BE2C (cell line): Measurements from ENCODE around the gene ADAMTS2.
A peak's percentile ranks its signal among the peaks of the same experiment; 100 is the strongest.

Source experiments
- DNase-seq: peaks from one replicate; pipeline ENCODE4 v3.0.0-alpha.2; 2020
- H3K27me3 ChIP-seq: fragments of 250-450 bp; sonication (Bioruptor Pico); 2 replicates; pipeline ENCODE4 v1.5.1; 2020; ENCODE audit warnings: mild to moderate bottlenecking
- H3K36me3 ChIP-seq: fragments of 250-450 bp; sonication (Bioruptor Pico); 2 replicates; pipeline ENCODE4 v1.5.1; 2020; ENCODE audit warnings: mild to moderate bottlenecking
- H3K4me1 ChIP-seq: fragments of 250-450 bp; sonication (Bioruptor Pico); 2 replicates; pipeline ENCODE4 v1.5.1; 2020
- H3K4me3 ChIP-seq: 2 replicates; pipeline ENCODE4 v1.5.1; 2011; ENCODE audit warnings: low read depth, low read length
- H3K9me3 ChIP-seq: fragments of 250-450 bp; sonication (Bioruptor Pico); 2 replicates; pipeline ENCODE4 v1.5.1; 2020
- TF ChIP-seq, protein P1 (sequence below): IDR thresholded peaks from 2 replicates; pipeline ENCODE4 v1.5.1; 2012; ENCODE audit warnings: mild to moderate bottlenecking, low read depth, low read length

Gene ADAMTS2

DNA sequence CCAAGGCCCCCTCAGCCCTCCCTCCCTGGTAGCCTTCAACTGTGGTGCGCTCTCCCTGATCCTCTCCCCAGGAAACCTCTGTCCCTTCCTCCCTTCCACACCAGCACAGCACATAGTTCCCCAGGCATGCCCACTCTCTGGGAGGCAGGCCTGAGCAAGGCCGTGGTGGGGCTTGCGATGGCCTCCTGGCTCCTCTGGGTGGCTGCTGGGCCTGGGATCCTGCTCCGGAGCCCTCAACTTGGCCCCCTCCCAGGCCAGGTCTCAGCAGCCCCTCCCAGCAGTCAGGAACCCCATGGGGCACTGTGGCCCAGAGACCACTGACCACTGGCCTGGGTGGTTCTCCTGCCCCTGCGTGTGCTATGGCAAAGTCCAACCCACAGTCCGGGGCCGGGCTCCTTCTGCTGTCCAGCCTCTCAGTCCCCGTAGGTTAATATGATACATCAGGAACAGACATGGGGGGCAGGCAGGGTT is 159.3 kb downstream of the ADAMTS2 start:
- Histone ChIP-seq H3K4me3 (no peak overlapping the region), H3K9me3 (no peaks in the 10 kb centered on the region), H3K36me3 (no peaks in the 10 kb centered on the region), H3K27me3 (no peaks in the 10 kb centered on the region), H3K4me1 (no peaks in the 10 kb centered on the region)
- TF ChIP-seq, protein P1, sequence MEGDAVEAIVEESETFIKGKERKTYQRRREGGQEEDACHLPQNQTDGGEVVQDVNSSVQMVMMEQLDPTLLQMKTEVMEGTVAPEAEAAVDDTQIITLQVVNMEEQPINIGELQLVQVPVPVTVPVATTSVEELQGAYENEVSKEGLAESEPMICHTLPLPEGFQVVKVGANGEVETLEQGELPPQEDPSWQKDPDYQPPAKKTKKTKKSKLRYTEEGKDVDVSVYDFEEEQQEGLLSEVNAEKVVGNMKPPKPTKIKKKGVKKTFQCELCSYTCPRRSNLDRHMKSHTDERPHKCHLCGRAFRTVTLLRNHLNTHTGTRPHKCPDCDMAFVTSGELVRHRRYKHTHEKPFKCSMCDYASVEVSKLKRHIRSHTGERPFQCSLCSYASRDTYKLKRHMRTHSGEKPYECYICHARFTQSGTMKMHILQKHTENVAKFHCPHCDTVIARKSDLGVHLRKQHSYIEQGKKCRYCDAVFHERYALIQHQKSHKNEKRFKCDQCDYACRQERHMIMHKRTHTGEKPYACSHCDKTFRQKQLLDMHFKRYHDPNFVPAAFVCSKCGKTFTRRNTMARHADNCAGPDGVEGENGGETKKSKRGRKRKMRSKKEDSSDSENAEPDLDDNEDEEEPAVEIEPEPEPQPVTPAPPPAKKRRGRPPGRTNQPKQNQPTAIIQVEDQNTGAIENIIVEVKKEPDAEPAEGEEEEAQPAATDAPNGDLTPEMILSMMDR = no peak
- peak; percentile 2 for DNase-seq

DNA sequence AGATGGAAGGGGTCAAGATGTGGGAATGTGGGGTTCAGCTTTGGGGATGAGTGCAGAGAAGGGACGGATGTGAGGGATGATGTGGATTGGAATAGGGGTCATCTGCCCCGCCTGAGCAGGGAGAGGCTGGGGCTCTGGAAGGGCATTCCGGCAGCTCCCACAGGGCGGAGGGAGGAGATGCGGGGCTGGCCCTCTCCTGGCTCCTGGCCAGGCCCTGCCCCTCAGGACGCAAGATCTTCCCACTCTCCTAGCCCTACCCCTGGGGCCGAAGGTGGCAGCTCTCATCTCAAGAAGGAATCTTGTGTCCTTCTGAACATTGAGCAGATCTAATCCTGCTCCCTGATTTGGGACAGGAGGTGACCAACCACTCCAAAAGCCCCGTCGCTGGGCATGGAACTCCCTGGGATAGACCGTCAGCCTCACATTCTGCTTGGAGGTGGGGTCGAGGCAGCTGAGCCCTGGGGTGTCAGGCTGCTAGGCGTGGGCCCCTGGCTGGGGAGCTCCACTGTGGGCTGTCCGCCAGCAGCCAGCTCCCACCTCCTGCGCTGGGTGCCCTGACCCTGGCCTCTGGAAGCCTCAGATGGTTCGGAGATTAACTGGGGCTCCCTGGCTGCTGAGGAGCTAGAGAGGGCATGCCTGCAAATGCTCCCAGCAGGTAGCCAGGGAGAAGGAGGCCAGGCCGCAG is 159.9 kb downstream of the ADAMTS2 start:
- TF ChIP-seq, protein P1 = no peak
- Histone ChIP-seq H3K4me3 (no peak overlapping the region), H3K36me3 (no peaks in the 10 kb centered on the region), H3K4me1 (no peaks in the 10 kb centered on the region), H3K27me3 (no peaks in the 10 kb centered on the region), H3K9me3 (no peaks in the 10 kb centered on the region)
- peak; percentile 2 for DNase-seq

DNA sequence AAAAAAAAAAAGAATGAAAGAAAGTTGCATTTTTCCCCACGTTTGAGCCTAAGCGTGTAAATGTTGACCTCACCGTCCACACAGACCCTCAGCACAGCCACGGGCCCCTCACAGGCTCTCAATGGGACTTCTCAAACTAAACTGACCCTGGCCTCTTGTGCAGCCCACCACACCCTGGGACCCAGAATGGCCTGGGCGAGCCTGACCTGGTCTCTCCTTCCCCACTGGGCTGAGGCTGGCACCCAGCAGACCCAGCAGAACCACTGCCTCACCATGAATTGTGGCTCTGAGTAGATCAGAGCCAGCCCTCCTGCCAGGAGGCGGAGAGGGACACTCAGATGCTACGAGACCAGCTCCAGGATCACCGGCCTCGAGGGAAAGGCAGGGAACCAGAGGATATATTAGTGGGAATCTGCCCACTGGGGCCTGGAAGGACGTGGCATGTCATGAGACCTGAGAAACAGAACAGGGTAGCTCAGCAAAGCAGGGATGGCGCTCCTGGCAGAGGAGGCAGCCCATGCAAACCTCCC is 160.7 kb downstream of the ADAMTS2 start:
- no peaks in the 10 kb centered on the region for H3K27me3 ChIP-seq
- no peaks in the 10 kb centered on the region for H3K36me3 ChIP-seq
- H3K9me3 ChIP-seq = no peaks in the 10 kb centered on the region
- no peaks in the 10 kb centered on the region for H3K4me1 ChIP-seq
- no peak for DNase-seq
- no peak overlapping the region for H3K4me3 ChIP-seq
- TF ChIP-seq, protein P1 = no peak

DNA sequence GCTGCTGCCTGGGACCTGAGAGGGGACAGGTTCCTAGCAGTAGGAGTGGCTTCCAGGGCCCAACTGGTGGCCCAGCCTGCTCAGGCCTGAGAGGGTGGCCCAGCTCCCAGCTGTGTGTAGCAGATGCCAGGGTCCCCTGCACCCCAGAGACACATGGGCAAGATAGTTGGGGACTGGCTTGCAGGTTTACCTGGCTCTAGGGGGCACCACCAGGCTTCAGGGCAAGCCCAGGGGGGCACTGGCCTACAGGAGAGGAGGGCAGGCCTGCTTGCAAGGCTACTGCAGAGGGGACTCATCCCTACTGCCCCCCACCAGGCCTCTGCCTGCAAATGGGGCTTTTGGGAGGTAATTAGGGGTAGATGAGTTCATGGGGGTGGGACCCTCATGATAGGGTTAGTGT is 161.8 kb downstream of the ADAMTS2 start:
- no peak overlapping the region for H3K4me3 ChIP-seq
- DNase-seq = no peak
- no peaks in the 10 kb centered on the region for H3K36me3 ChIP-seq

DNA sequence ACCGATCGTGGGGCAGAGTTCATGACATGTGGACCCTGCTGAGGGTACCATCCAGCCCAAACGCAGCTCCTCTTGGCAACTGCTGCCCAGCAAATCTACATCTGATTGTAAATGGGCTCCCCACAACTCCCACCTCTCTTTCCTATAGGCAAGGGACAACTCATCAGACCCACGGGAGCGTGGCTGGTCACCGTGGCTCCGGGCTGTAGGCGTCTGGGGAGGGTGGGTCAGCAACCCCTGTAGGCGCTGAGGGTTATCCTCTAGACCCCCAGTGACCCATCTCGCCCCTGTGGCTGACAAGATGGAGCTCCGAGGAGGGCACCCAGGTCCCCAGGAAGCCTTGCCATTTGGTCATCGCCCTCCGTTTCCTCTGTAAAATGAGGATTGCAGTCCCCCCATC is 162.7 kb downstream of the ADAMTS2 start:
- H3K4me1 ChIP-seq = no peaks in the 10 kb centered on the region
- no peaks in the 10 kb centered on the region for H3K27me3 ChIP-seq
- H3K9me3 ChIP-seq = no peaks in the 10 kb centered on the region
- TF ChIP-seq, protein P1 = no peak
- no peaks in the 10 kb centered on the region for H3K36me3 ChIP-seq
- H3K4me3 ChIP-seq = no peak overlapping the region
- no peak for DNase-seq

More for the DNA sequence above, 161.8 kb downstream of the ADAMTS2 start:
- Histone ChIP-seq H3K27me3 (no peaks in the 10 kb centered on the region), H3K4me1 (no peaks in the 10 kb centered on the region), H3K9me3 (no peaks in the 10 kb centered on the region)
- TF ChIP-seq, protein P1 = no peak

DNA sequence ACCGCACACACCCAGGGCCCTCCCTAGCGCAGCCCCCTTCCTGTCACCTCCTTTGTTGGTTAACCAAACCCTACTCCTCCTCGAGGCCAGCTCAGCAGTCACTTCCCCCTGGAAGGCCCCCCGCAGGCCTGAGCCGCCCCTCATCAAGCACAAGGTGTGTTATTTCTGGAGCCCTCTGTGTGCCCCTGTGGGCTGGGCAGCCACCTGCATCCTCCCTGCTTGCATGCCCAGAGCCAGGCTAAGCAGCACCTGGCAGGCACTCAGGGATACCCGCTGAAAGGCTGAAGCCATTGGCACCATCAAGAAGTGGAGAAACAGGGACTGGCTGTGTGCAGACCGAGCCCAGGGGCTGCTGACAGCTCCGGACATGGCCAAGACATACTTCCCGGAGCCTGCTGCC is 163.3 kb downstream of the ADAMTS2 start:
- TF ChIP-seq, protein P1 = no peak
- no peaks in the 10 kb centered on the region for H3K4me1 ChIP-seq
- no peak for DNase-seq
- no peaks in the 10 kb centered on the region for H3K9me3 ChIP-seq
- H3K4me3 ChIP-seq = no peak overlapping the region
- H3K36me3 ChIP-seq = no peaks in the 10 kb centered on the region
- no peaks in the 10 kb centered on the region for H3K27me3 ChIP-seq
